UCSD-AML1 (cell line): ENCODE results near the gene ULK4.
"Not testable (repeated sequence)": the region's sequence is repeated elsewhere in the genome, so short reads cannot be mapped to it uniquely, and the experiment has no call there.

Source experiments
- DNase-seq: peaks from one replicate; lab custom pipeline; 2025; ENCODE audit not compliant: unreplicated experiment; lab: John Stamatoyannopoulos, UW

Gene ULK4

GRCh38 chr3:41695806-41696205, 266.1 kb downstream of the ULK4 start:
- DNase-seq = not testable (repeated sequence)

DNA sequence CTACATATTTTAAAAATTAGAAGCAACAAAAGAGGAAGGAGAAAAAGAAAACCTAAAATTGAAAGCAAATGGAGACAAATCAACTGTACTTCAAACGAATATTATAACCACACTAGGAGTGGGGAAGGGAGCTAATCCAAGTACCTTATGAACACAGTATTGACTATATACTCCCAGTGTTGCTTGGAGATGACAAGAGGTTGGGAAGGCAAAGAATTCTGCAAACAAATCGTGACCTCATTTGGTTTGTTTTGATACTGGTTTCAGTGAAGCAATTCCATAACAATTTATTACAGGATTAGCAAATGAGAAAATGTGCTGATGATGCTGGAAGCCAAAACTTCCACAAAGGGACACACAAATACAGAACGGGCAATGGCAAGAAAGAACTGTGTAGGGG, 268.1 kb downstream of the ULK4 start:
- no peak for DNase-seq

DNA sequence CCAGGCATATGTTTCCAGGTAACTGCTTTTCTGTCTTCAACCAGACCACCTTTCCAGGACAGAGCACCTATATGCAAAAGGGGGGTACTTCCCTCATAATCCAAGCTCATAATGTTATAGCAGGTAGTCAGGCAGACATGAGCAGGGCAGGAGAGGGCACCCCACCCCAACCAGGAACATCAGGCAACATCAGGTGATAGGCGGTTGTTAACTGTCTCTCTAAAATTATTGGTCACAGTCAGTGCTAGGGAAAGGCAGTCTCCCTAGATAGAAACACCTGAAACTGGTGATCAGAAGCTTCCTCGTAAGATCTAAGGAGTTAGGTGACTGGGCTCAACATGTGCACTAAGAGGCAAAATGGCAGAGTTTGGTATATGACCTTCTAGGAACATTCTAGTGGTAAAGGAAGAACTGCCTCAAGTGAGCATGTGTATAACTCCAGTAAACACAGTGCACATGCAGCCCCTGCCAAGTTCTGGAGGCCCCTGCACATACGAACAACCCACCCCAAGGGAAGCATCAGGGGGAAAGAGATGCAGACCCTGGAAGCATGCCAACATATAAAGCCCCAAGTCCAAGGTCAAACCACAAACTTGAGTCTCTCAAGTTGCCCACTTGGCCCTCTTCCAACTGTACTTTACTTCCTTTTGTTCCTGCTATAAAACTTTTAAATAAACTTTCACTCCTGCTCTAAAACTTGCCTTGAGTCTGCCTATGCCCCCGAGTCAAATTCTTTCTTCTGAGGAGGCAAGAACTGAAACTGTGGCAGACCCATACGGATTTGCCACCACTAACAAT, 270.9 kb downstream of the ULK4 start:
- peak; percentile 20 for DNase-seq

- DNase-seq = no peak
These were observed 273.1 kb downstream of the ULK4 start for GRCh38 chr3:41688595-41689380.

GRCh38 chr3:41684797-41685735, 276.8 kb downstream of the ULK4 start:
- DNase-seq = no peak

DNA sequence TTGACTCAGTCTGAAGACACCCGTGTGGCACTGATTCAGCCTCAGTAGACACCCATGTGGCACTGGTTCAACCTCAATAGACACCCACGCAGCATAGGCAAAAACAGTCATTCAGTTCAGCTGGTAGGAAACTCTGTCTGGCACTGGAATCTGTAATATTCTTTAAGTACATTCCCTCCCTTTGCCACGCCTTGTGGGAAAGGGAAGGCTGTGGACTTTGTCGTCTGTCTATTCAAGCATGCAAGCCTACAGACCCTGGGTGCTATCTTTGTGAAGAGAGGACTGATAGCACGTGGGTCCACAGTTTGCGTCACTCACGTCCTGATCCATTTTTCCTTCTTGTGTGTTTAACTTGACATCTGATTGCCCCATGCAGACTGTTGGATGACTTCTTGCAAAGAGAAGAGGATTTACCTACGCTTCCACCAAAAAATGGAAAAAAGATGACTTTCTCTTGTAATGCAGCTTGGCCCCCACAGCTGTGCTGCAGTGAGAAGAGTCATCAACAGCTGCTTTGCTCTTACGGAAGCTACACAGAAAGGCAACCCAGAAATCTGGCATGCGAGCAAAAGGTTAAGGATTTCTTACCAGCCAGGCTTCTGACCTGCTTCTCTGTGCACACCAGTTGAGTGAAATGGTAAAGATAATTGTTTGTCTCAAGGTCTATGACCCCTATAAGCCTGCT, 278.1 kb downstream of the ULK4 start:
- no peak for DNase-seq

GRCh38 chr3:41682996-41683395, 278.9 kb downstream of the ULK4 start:
- no peak for DNase-seq

DNA sequence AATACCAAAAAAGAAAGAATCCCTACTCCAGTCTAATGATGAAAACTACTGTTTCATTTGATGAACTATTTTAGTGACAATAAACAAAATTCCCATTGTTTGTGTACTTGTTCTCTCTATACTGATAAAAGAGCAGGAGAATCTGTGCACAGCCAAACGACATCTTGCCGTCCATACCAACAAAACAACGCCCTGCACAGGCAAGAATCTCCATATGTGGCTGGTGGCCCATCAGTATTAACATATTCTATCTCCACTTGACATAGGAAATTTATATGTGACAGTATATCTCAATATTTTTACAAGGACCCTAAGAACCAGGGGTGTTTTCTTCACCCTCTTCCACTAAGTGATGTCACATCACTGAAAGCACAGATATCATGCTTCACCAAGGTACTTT, 279.5 kb downstream of the ULK4 start:
- DNase-seq = no peak

GRCh38 chr3:41681479-41681878, 280.4 kb downstream of the ULK4 start:
- no peak for DNase-seq

- DNase-seq = no peak
These were observed 282.5 kb downstream of the ULK4 start for GRCh38 chr3:41679374-41679773.

- DNase-seq = not testable (repeated sequence)
These were observed 286.8 kb downstream of the ULK4 start for GRCh38 chr3:41675102-41675501.

DNA sequence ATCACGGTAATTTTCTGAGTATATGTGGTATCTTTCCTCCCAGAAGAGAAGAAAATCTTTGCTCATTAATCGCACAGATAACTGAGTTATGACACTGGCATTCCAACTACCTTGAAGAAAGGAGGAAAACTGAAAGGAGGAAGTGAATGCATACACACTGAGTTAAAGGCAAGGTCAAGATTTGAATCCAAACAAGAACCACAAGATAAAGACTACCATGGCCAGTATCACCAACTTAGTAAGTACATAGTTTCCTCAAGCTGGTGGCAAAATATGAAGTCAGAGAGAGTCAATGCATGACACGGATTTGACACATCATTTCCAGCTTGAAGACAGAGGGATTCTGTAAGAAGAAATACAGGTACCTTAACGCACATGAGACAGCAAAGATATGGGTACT, 287.5 kb downstream of the ULK4 start:
- DNase-seq = no peak

DNA sequence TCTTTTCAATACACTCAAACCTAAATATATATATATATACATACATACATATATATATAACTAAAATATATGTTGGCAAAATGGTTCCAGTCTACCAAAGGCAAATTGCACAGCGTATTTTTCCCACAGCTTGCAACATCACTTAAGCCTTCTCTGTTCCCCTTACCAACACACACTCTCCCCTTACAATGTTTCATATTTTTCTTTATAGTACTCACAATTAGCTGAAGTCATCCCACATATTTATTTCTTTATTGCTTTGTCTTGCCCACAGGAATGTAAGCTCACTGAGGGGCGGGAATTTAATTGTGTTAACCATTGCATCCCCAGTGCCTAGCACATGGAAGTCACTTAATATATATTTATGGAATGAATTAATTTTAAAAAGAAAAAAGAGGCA, 288.3 kb downstream of the ULK4 start:
- no peak for DNase-seq

DNA sequence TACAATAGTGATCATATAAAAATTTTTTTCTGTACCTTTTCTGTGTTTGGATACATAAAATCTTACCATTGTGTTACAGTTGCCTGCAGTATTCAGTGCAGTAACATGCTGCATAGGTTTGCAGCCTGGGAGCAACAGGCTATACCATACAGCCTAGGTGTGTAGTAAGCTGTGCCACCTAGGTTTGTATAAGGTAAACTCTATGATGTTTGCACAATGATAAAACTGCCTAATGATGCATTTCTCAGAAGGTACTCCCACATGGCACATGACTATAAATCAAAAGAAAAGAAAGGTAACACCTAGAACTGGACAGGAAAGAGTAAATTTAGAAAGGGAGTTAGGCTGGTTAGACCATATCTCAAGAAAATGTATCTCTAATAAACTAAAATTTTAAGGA, 293.5 kb downstream of the ULK4 start:
- no peak for DNase-seq

DNA sequence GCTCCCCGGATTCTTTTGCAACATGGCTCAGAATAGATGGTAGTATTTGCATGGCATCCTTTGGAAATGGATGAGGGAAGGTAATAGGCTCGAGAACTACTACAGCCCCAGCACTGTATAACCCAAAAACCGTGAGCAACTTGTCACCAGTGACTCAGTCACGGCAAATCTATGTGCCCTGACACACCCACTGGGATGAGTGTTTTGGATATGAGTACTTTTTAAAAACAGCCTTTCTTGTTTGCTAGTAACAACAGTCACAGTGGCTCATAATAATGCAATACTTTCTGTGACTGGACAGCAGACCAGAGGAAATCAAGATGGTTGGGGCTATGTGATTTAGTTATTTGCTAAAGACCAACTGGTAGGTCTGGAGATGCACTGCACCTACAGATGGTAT, 299.6 kb downstream of the ULK4 start:
- DNase-seq = no peak

GRCh38 chr3:41661796-41662195, 300.1 kb downstream of the ULK4 start:
- DNase-seq = no peak

GRCh38 chr3:41660510-41660909, 301.4 kb downstream of the ULK4 start:
- DNase-seq = no peak

DNA sequence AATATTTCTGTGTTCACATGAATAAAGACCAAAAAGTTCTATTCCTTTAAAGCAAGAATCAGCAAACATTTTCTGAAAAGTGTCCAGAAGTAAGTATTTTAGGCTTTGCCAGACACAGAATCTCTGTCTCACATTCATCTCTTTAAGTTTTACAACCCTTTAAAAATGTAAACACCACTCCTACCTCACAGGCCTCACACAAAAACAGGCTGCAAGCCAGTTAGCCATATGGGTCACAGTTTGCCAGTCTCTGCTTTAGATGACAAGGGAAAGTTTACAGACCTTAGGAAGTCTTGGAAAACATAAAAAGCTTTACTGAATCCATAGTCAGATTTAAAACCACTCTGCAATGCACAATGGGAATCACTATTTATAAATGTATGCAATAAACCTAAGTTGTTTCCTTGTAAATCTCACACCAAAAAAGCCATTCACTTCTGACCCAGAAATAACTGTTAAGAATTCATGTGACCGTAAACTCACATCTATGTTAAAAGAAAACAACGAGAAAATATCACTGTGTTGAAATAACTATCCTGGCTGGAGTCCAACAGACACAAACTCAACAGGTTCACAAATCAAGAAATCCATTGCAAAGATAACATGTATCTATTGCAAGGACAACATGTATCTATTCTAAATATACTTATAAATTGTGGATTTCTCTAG, 308.2 kb downstream of the ULK4 start:
- no peak for DNase-seq

DNA sequence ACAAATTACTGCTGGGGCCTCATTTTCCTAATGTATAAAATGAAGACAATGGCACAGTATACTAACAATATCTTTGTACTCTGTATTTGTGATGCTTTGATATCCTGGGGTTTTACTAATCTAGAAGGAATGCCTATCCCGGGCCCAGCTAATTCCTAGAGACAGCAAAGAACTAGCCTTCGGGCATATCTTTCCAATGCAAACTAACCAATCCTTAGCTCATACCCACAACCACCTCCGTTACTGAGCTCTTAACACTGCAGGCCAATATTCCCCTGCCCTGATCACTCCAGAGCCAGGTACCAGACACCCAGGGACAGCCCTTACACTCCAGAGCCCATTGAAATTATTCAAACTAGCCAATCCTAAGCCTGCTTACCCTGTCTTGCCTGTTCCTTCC, 309.0 kb downstream of the ULK4 start:
- no peak for DNase-seq

DNA sequence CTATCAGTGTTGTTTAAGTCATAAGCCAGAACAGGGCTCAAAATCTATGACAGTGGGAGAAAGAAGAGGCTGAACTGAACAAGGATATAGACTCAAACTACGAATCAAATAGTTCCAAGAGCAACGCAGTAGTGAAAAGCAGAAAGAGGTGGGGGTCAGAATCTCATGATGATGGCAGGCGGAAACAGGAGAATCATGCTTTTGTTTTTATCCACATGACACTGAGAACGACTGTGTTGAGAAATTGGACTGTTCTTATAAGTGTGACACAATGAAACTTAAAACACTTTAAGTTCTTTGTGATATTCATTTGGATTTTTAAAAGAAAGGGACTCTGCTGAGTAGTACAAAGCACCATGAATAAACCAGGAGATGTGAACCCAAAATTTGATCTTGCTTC, 309.4 kb downstream of the ULK4 start:
- DNase-seq = no peak
